Measurements from ENCODE around the gene SLC8B1.

Gene SLC8B1

GRCh38 chr12:113339540-113339939, 4.6 kb upstream of the SLC8B1 start:
- no peak for TF ChIP-seq GATA3 (IDR thresholded peaks at IDR 0.05; ENCODE audit: low read depth, low read length)
- TF ChIP-seq GATA2 (IDR thresholded peaks at IDR 0.05; ENCODE audit: low read depth, low read length) = no peak

GRCh38 chr12:113333877-113334785, 778 bp downstream of the SLC8B1 start:
- TF ChIP-seq GATA3 (IDR thresholded peaks at IDR 0.05; ENCODE audit: low read depth, low read length) = no peak

DNA sequence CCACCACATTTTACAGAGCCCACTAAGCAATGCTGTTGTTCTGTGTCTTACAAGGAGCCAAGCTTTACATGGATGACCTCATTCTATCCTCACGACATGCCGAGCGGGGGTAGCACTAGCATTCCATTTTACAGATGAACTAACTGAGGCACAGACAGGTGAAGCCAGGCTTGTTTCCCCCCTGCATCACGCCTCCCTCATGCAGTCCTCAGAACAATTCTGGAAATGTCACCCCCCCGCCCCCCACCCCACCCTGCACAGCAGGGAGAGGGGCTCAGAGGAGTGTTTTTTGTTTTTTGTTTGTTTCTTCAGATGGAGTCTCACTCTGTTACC, 1.5 kb downstream of the SLC8B1 start:
- no peak for TF ChIP-seq GATA3 (IDR thresholded peaks at IDR 0.05; ENCODE audit: low read depth, low read length)
- TF ChIP-seq GATA2 (IDR thresholded peaks at IDR 0.05; ENCODE audit: low read depth, low read length) = no peak

GRCh38 chr12:113332688-113333417, 2.1 kb downstream of the SLC8B1 start:
- no peak for TF ChIP-seq GATA3 (IDR thresholded peaks at IDR 0.05; ENCODE audit: low read depth, low read length)
- no peak for TF ChIP-seq GATA2 (IDR thresholded peaks at IDR 0.05; ENCODE audit: low read depth, low read length)

DNA sequence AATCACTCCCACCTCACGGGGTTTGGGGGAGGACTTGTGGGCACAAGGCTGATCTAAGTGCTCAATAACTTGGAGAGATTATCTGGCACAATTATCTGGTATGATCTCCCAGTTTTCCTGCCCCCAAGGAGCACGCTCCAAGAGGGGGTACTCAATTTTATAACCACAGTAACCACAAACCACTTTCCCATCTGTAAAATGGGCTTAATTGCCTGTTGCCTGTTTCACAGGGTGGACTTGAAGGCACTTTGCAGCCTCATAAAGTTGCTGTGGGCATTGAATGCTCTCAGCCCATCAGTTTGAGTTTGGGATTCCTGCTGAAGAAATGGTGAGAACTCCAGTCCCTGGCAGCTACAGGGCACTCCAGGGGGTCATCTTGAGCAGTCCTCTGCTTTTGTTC, 4.4 kb downstream of the SLC8B1 start:
- TF ChIP-seq GATA3 (IDR thresholded peaks at IDR 0.05; ENCODE audit: low read depth, low read length) = no peak
- TF ChIP-seq GATA2 (IDR thresholded peaks at IDR 0.05; ENCODE audit: low read depth, low read length) = no peak

GRCh38 chr12:113329791-113330417, 5.0 kb downstream of the SLC8B1 start:
- TF ChIP-seq GATA3 (IDR thresholded peaks at IDR 0.05; ENCODE audit: low read depth, low read length) = no peak
- TF ChIP-seq GATA2 (IDR thresholded peaks at IDR 0.05; ENCODE audit: low read depth, low read length) = no peak

- TF ChIP-seq GATA3 (IDR thresholded peaks at IDR 0.05; ENCODE audit: low read depth, low read length) = no peak
- no peak for TF ChIP-seq GATA2 (IDR thresholded peaks at IDR 0.05; ENCODE audit: low read depth, low read length)
Measured at GRCh38 chr12:113329022-113329790, 5.7 kb downstream of the SLC8B1 start.

DNA sequence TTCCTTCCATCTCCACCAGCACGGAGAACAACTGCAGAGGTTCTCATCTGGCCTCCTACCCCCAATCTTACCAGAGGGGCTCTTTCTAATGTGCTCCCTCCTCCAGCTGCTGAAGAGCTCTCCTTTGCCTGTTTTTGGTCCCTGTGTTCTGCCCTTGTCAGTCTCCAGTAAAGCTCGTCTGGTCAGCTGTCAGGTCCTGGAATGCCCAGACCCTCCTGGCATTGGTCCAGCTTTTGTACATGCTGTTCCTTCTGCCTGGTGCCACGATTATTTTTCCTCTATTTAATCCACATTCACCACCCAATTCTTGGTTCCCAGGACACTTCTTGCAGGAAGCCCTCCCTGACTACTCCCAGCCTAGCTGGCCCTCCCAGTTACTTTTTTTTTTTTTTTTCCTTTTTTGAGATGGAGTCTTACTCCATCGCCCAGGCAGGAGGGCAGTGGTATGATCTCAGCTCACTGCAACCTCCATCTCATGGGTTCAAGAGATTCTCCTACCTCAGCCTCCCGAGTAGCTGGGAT, 6.5 kb downstream of the SLC8B1 start:
- TF ChIP-seq GATA2 (IDR thresholded peaks at IDR 0.05; ENCODE audit: low read depth, low read length) (no peak), GATA3 (IDR thresholded peaks at IDR 0.05; ENCODE audit: low read depth, low read length) (no peak)

DNA sequence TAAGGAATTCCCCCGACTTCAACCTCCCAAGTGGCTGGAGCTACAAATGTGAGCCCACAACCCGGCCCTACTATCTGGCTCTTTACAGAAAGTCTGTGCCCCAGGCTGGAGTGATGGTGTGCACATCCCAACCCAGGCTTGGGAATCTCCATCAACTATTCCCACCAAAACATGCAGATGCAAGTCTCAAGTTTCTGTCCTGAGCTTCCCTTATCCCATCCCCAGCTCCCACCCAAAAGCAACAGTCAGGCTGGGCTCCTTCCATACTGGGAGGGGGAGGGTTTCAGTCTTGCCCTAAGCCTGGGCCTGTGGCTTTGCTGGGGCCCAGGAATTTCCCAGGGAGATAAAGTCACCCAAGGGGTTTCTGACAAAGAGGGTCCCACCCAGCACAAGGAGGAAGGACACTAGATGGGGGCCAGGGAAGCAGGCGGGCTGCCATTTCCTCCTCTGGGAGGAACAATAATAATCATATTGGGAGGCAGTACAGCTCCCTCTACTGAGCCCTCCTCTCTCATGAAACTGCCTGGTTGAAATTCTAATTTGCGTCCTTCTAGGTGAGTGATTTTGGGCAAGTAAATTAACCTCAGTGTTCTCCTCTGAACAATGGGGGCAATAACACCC, 8.0 kb downstream of the SLC8B1 start:
- TF ChIP-seq GATA2 (IDR thresholded peaks at IDR 0.05; ENCODE audit: low read depth, low read length) (no peak), GATA3 (IDR thresholded peaks at IDR 0.05; ENCODE audit: low read depth, low read length) (no peak)

- TF ChIP-seq GATA3 (IDR thresholded peaks at IDR 0.05; ENCODE audit: low read depth, low read length) = no peak
- no peak for TF ChIP-seq GATA2 (IDR thresholded peaks at IDR 0.05; ENCODE audit: low read depth, low read length)
Measured at GRCh38 chr12:113325916-113326315, 9.0 kb downstream of the SLC8B1 start.

- TF ChIP-seq GATA2 (IDR thresholded peaks at IDR 0.05; ENCODE audit: low read depth, low read length) = no peak
- TF ChIP-seq GATA3 (IDR thresholded peaks at IDR 0.05; ENCODE audit: low read depth, low read length) = no peak
Measured at GRCh38 chr12:113322343-113322742, 12.6 kb downstream of the SLC8B1 start.

DNA sequence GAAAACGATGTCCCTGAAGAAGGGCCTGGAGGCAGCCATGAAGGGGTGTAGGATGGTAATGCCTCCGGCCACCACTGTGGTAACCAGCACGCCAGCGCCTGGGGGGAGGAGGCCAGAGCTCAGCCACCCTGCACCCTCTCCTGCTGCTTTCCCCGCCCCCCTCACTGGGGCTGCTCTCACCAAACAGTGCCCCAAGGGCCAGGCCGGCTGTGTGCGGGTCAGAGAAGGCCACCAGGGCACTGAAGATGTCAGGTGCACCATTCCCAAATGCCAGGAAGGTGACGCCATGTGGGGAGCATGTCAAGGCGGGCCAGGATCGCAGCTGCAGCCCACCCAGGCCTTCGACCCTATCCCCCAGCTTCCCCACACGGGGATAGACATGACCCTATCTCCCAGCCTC, 14.5 kb downstream of the SLC8B1 start:
- TF ChIP-seq GATA2 (IDR thresholded peaks at IDR 0.05; ENCODE audit: low read depth, low read length) (no peak), GATA3 (IDR thresholded peaks at IDR 0.05; ENCODE audit: low read depth, low read length) (no peak)

GRCh38 chr12:113318900-113319628, 15.8 kb downstream of the SLC8B1 start:
- no peak for TF ChIP-seq GATA2 (IDR thresholded peaks at IDR 0.05; ENCODE audit: low read depth, low read length)
- no peak for TF ChIP-seq GATA3 (IDR thresholded peaks at IDR 0.05; ENCODE audit: low read depth, low read length)
